GM23338 (cell line): ENCODE data around the gene PPP1R9A. TPM values are rescaled to one million over a fixed set of nuclear protein-coding genes. Genes with fewer than 3 reads are reported as not detected.

Source experiments
- ATAC-seq: fragments of 200-7000 bp; cut with Tn5 transposase; 3 replicates; pipeline ENCODE4 v1.9.1; 2020
- DNase-seq: peaks from one replicate; pipeline ENCODE4 v3.0.0-alpha.2; 2015; ENCODE audit warnings: low spot score
- H2AFZ ChIP-seq: fragments of 200-600 bp; sonication (generic); 2 replicates; pipeline ENCODE4 v1.8.0; 2016; ENCODE audit warnings: antibody characterized with exemption, mild to moderate bottlenecking, moderate library complexity
- H3F3A ChIP-seq: fragments of 200-600 bp; sonication (generic); replicated peaks from 2 replicates; pipeline ENCODE4 v1.8.0; 2017; ENCODE audit warnings: antibody characterized with exemption, mixed run types, low read depth
- H3K27ac ChIP-seq: fragments of 200-600 bp; sonication (generic); 2 replicates; pipeline ENCODE4 v1.6.1; 2016; ENCODE audit warnings: low read depth
- H3K27me3 ChIP-seq: fragments of 200-600 bp; sonication (generic); 2 replicates; pipeline ENCODE4 v1.8.0; 2016; ENCODE audit warnings: mild to moderate bottlenecking, mixed run types, moderate library complexity; ENCODE audit not compliant: insufficient read depth
- H3K36me3 ChIP-seq: fragments of 200-600 bp; sonication (generic); 2 replicates; pipeline ENCODE4 v1.8.0; 2016; ENCODE audit warnings: mild to moderate bottlenecking; ENCODE audit not compliant: insufficient read depth
- H3K4me1 ChIP-seq: fragments of 200-600 bp; sonication (generic); 2 replicates; pipeline ENCODE4 v1.8.0; 2016; ENCODE audit warnings: mild to moderate bottlenecking, moderate library complexity; ENCODE audit not compliant: insufficient read depth
- H3K4me2 ChIP-seq: fragments of 200-600 bp; sonication (generic); 2 replicates; pipeline ENCODE4 v1.7.1; 2017; ENCODE audit warnings: mixed run types
- H3K4me3 ChIP-seq: fragments of 200-600 bp; sonication (generic); 2 replicates; pipeline ENCODE4 v1.6.1; 2016; ENCODE audit warnings: mixed run types
- H3K79me2 ChIP-seq: fragments of 200-600 bp; sonication (generic); replicated peaks from 2 replicates; pipeline ENCODE4 v1.8.0; 2017; ENCODE audit warnings: mild to moderate bottlenecking; ENCODE audit not compliant: insufficient read depth
- H3K9me2 ChIP-seq: fragments of 200-600 bp; sonication (generic); 2 replicates; pipeline ENCODE4 v1.8.0; 2017; ENCODE audit not compliant: insufficient read depth
- H4K20me1 ChIP-seq: fragments of 200-600 bp; sonication (generic); replicated peaks from 2 replicates; pipeline ENCODE4 v1.8.0; 2017; ENCODE audit warnings: mild to moderate bottlenecking; ENCODE audit not compliant: insufficient read depth
- H3K27ac Mint-ChIP-seq: 2 replicates; pipeline ENCODE4 v1.8.0; 2020; ENCODE audit warnings: inconsistent platforms, mild to moderate bottlenecking, moderate library complexity, mixed read lengths
- H3K27me3 Mint-ChIP-seq: 3 replicates; pipeline ENCODE4 v1.8.0; 2022; ENCODE audit warnings: low read depth, mild to moderate bottlenecking, moderate library complexity, mixed read lengths, inconsistent platforms; ENCODE audit not compliant: insufficient read depth, poor library complexity
- H3K36me3 Mint-ChIP-seq: 3 replicates; pipeline ENCODE4 v1.8.0; 2021; ENCODE audit warnings: low read depth, mild to moderate bottlenecking, inconsistent platforms, moderate library complexity, mixed read lengths
- H3K4me1 Mint-ChIP-seq: 3 replicates; pipeline ENCODE4 v1.8.0; 2020; ENCODE audit warnings: mild to moderate bottlenecking, inconsistent platforms, mixed read lengths
- H3K4me3 Mint-ChIP-seq: 3 replicates; pipeline ENCODE4 v1.8.0; 2021; ENCODE audit warnings: moderate library complexity, mild to moderate bottlenecking, inconsistent platforms, mixed read lengths
- H3K9me3 Mint-ChIP-seq: 3 replicates; pipeline ENCODE4 v1.8.0; 2020; ENCODE audit warnings: moderate library complexity, mild to moderate bottlenecking, inconsistent platforms, mixed read lengths
- CREB1 ChIP-seq: fragments of 250-450 bp; sonication (Bioruptor Pico); IDR thresholded peaks from 2 replicates; pipeline ENCODE4 v1.5.0; 2020; ENCODE audit warnings: low read depth, mild to moderate bottlenecking, moderate library complexity
- EZH2 ChIP-seq: fragments of 200-600 bp; sonication (generic); IDR thresholded peaks from one replicate; pipeline ENCODE4 v1.8.0; 2017; ENCODE audit warnings: antibody characterized with exemption, mild to moderate bottlenecking, low read depth; ENCODE audit not compliant: unreplicated experiment
- EZH2phosphoT487 ChIP-seq: fragments of 200-600 bp; sonication (generic); IDR thresholded peaks from one replicate; pipeline ENCODE4 v1.8.1; 2018; ENCODE audit warnings: antibody characterized with exemption; ENCODE audit not compliant: unreplicated experiment
- JUNB ChIP-seq: IDR thresholded peaks from one replicate; pipeline ENCODE4 v1.6.1; 2016; ENCODE audit warnings: antibody characterized with exemption; ENCODE audit not compliant: unreplicated experiment
- NANOG ChIP-seq: IDR thresholded peaks from 2 replicates; pipeline ENCODE4 v1.6.1; 2016; ENCODE audit warnings: antibody characterized with exemption, borderline replicate concordance
- POLR2AphosphoS5 ChIP-seq: IDR thresholded peaks from 2 replicates; pipeline ENCODE4 v1.6.1; 2016; ENCODE audit warnings: antibody characterized with exemption, low read depth
- STAT1 ChIP-seq: IDR thresholded peaks from one replicate; pipeline ENCODE4 v1.6.1; 2016; ENCODE audit warnings: antibody characterized with exemption; ENCODE audit not compliant: unreplicated experiment
- ZNF114 ChIP-seq: fragments of 250-450 bp; sonication (Bioruptor Pico); IDR thresholded peaks from 2 replicates; pipeline ENCODE4 v1.5.0; 2020; ENCODE audit warnings: mild to moderate bottlenecking, moderate library complexity
- ZNF331 ChIP-seq: fragments of 250-450 bp; sonication (Bioruptor Pico); IDR thresholded peaks from 2 replicates; pipeline ENCODE4 v1.5.0; 2020; ENCODE audit warnings: low read depth, mild to moderate bottlenecking, moderate library complexity
- polyA plus RNA-seq: library from polyadenylated mRNA; unstranded; fragments of >200 nt; fragmentation: Nextera tagmentation; extraction: Ambion mirVana; gene quantifications from 2 replicates; pipeline ENCODE4 v1.2.1, GENCODE V29; 2016
- total RNA-seq: library from RNA; depleted of rRNA; stranded (reverse); fragments of >200 nt; shearing (Covaris generic); gene quantifications from 2 replicates; pipeline ENCODE4 v1.2.3, GENCODE V29; 2014
- TF ChIP-seq, protein P1 (sequence below), 2 experiments: fragments of 200-600 bp in 1 of 2; sonication (generic) in 1 of 2; conservative IDR thresholded peaks; 2 replicates each; pipeline versions ENCODE4 v1.5.1 to v1.6.1; 2016 to 2017; ENCODE audit warnings: antibody characterized with exemption in 2 of 2, low read depth in 2 of 2, mild to moderate bottlenecking in 2 of 2, moderate library complexity in 1 of 2
- TF ChIP-seq, protein P2 (sequence below): fragments of 250-450 bp; sonication (Bioruptor Pico); IDR thresholded peaks from 2 replicates; pipeline ENCODE4 v1.5.0; 2020; ENCODE audit warnings: mild to moderate bottlenecking, moderate library complexity
- TF ChIP-seq, protein P3 (sequence below): IDR thresholded peaks from one replicate; pipeline ENCODE4 v1.6.1; 2018; ENCODE audit warnings: antibody characterized with exemption; ENCODE audit not compliant: unreplicated experiment
- TF ChIP-seq, protein P4 (sequence below): IDR thresholded peaks from 2 replicates; pipeline ENCODE4 v1.6.1; 2016; ENCODE audit warnings: antibody characterized with exemption

The PPP1R9A gene
- total and polyA plus RNA-seq, 2 experiments from 2014 or later = 10.6 to 31.8 TPM

DNA sequence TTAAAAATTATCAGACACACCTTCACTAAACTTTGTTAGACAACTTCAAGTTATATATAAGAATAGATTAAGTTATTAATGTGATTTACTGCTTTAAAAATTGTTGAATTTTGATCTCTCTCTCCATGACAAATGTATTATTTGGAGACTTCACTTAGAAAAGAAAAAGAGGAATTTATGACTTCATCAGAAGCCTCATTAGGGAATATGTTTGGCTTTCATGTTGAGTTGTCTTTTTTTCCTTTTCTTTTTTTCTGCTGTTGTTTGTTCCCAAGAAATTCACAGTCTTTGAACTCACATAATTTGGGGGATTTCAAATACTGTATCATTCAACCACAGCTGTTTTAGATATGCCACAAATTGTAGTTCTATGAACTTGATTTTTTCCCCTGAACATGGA is 149.5 kb downstream of the PPP1R9A start:
- Histone ChIP-seq H3K27me3 (no peaks in the 10 kb centered on the region), H3K4me2 (no peak overlapping the region), H3K4me3 (no peak overlapping the region), H3K4me1 (no peaks in the 10 kb centered on the region), H3F3A (no peaks in the 10 kb centered on the region), H3K79me2 (peaks cover 9% of the 10 kb centered on the region), H4K20me1 (no peaks in the 10 kb centered on the region), H2AFZ (no peak overlapping the region), H3K27ac (no peak overlapping the region), H3K36me3 (no peaks in the 10 kb centered on the region), H3K9me2 (no peaks in the 10 kb centered on the region; the same call in 1 of the 2 replicates)
- ATAC-seq (no peak), DNase-seq (no peak)
- Mint-ChIP-seq H3K36me3 (no peaks in the 10 kb centered on the region; the same call in 2 of the 3 replicates), H3K4me1 (peaks cover 10% of the 10 kb centered on the region; the same call in 2 of the 3 replicates), H3K4me3 (no peak overlapping the region), H3K27ac (no peak overlapping the region), H3K9me3 (no peaks in the 10 kb centered on the region), H3K27me3 (no peaks in the 10 kb centered on the region)
- TF ChIP-seq NANOG (no peak), EZH2phosphoT487 (no peak), ZNF331 (CRISPR knock-in tag) (no peak), CREB1 (CRISPR knock-in tag) (no peak), JUNB (no peak), ZNF114 (CRISPR knock-in tag) (no peak), EZH2 (no peak), POLR2AphosphoS5 (no peak), STAT1 (no peak)
- TF ChIP-seq, protein P1, sequence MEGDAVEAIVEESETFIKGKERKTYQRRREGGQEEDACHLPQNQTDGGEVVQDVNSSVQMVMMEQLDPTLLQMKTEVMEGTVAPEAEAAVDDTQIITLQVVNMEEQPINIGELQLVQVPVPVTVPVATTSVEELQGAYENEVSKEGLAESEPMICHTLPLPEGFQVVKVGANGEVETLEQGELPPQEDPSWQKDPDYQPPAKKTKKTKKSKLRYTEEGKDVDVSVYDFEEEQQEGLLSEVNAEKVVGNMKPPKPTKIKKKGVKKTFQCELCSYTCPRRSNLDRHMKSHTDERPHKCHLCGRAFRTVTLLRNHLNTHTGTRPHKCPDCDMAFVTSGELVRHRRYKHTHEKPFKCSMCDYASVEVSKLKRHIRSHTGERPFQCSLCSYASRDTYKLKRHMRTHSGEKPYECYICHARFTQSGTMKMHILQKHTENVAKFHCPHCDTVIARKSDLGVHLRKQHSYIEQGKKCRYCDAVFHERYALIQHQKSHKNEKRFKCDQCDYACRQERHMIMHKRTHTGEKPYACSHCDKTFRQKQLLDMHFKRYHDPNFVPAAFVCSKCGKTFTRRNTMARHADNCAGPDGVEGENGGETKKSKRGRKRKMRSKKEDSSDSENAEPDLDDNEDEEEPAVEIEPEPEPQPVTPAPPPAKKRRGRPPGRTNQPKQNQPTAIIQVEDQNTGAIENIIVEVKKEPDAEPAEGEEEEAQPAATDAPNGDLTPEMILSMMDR (conservative IDR thresholded peaks at IDR 0.05; ENCODE audit: low read depth in 2 of 2) = no peak
- TF ChIP-seq, protein P2, sequence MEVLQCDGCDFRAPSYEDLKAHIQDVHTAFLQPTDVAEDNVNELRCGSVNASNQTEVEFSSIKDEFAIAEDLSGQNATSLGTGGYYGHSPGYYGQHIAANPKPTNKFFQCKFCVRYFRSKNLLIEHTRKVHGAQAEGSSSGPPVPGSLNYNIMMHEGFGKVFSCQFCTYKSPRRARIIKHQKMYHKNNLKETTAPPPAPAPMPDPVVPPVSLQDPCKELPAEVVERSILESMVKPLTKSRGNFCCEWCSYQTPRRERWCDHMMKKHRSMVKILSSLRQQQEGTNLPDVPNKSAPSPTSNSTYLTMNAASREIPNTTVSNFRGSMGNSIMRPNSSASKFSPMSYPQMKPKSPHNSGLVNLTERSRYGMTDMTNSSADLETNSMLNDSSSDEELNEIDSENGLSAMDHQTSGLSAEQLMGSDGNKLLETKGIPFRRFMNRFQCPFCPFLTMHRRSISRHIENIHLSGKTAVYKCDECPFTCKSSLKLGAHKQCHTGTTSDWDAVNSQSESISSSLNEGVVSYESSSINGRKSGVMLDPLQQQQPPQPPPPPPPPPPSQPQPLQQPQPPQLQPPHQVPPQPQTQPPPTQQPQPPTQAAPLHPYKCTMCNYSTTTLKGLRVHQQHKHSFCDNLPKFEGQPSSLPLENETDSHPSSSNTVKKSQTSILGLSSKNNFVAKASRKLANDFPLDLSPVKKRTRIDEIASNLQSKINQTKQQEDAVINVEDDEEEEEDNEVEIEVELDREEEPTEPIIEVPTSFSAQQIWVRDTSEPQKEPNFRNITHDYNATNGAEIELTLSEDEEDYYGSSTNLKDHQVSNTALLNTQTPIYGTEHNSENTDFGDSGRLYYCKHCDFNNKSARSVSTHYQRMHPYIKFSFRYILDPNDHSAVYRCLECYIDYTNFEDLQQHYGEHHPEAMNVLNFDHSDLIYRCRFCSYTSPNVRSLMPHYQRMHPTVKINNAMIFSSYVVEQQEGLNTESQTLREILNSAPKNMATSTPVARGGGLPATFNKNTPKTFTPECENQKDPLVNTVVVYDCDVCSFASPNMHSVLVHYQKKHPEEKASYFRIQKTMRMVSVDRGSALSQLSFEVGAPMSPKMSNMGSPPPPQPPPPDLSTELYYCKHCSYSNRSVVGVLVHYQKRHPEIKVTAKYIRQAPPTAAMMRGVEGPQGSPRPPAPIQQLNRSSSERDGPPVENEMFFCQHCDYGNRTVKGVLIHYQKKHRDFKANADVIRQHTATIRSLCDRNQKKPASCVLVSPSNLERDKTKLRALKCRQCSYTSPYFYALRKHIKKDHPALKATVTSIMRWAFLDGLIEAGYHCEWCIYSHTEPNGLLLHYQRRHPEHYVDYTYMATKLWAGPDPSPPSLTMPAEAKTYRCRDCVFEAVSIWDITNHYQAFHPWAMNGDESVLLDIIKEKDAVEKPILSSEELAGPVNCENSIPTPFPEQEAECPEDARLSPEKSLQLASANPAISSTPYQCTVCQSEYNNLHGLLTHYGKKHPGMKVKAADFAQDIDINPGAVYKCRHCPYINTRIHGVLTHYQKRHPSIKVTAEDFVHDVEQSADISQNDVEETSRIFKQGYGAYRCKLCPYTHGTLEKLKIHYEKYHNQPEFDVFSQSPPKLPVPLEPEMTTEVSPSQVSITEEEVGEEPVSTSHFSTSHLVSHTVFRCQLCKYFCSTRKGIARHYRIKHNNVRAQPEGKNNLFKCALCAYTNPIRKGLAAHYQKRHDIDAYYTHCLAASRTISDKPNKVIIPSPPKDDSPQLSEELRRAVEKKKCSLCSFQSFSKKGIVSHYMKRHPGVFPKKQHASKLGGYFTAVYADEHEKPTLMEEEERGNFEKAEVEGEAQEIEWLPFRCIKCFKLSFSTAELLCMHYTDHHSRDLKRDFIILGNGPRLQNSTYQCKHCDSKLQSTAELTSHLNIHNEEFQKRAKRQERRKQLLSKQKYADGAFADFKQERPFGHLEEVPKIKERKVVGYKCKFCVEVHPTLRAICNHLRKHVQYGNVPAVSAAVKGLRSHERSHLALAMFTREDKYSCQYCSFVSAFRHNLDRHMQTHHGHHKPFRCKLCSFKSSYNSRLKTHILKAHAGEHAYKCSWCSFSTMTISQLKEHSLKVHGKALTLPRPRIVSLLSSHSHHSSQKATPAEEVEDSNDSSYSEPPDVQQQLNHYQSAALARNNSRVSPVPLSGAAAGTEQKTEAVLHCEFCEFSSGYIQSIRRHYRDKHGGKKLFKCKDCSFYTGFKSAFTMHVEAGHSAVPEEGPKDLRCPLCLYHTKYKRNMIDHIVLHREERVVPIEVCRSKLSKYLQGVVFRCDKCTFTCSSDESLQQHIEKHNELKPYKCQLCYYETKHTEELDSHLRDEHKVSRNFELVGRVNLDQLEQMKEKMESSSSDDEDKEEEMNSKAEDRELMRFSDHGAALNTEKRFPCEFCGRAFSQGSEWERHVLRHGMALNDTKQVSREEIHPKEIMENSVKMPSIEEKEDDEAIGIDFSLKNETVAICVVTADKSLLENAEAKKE (CRISPR knock-in tag) = no peak
- TF ChIP-seq, protein P3, sequence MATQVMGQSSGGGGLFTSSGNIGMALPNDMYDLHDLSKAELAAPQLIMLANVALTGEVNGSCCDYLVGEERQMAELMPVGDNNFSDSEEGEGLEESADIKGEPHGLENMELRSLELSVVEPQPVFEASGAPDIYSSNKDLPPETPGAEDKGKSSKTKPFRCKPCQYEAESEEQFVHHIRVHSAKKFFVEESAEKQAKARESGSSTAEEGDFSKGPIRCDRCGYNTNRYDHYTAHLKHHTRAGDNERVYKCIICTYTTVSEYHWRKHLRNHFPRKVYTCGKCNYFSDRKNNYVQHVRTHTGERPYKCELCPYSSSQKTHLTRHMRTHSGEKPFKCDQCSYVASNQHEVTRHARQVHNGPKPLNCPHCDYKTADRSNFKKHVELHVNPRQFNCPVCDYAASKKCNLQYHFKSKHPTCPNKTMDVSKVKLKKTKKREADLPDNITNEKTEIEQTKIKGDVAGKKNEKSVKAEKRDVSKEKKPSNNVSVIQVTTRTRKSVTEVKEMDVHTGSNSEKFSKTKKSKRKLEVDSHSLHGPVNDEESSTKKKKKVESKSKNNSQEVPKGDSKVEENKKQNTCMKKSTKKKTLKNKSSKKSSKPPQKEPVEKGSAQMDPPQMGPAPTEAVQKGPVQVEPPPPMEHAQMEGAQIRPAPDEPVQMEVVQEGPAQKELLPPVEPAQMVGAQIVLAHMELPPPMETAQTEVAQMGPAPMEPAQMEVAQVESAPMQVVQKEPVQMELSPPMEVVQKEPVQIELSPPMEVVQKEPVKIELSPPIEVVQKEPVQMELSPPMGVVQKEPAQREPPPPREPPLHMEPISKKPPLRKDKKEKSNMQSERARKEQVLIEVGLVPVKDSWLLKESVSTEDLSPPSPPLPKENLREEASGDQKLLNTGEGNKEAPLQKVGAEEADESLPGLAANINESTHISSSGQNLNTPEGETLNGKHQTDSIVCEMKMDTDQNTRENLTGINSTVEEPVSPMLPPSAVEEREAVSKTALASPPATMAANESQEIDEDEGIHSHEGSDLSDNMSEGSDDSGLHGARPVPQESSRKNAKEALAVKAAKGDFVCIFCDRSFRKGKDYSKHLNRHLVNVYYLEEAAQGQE = no peak
- TF ChIP-seq, protein P4, sequence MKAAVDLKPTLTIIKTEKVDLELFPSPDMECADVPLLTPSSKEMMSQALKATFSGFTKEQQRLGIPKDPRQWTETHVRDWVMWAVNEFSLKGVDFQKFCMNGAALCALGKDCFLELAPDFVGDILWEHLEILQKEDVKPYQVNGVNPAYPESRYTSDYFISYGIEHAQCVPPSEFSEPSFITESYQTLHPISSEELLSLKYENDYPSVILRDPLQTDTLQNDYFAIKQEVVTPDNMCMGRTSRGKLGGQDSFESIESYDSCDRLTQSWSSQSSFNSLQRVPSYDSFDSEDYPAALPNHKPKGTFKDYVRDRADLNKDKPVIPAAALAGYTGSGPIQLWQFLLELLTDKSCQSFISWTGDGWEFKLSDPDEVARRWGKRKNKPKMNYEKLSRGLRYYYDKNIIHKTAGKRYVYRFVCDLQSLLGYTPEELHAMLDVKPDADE = no peak
